Vagina (tissue), 2 donors: ENCODE data around the gene ZNF117.
"Not testable (repeated sequence)": the region's sequence is repeated elsewhere in the genome, so short reads cannot be mapped to it uniquely, and the experiment has no call there.

Experiments
- POLR2A ChIP-seq, 2 donors: fragments of 450-650 bp; IDR thresholded peaks; one replicate each; pipeline ENCODE4 v1.6.1; 2017; ENCODE audit warnings: antibody characterized with exemption in 2 of 2, mild to moderate bottlenecking in 2 of 2, moderate library complexity in 2 of 2
- TF ChIP-seq, protein P1 (sequence below), 3 experiments: fragments of 450-650 bp in 2 of 3; fragments of 200-600 bp in 1 of 3; sonication (generic) in 1 of 3; IDR thresholded peaks; one replicate each; pipeline ENCODE4 v1.5.1; 2017 to 2019; ENCODE audit warnings: antibody characterized with exemption in 3 of 3, mild to moderate bottlenecking in 2 of 3, moderate library complexity in 2 of 3

- TF ChIP-seq POLR2A (IDR thresholded peaks at IDR 0.05) = not testable (repeated sequence)
- TF ChIP-seq, protein P1, sequence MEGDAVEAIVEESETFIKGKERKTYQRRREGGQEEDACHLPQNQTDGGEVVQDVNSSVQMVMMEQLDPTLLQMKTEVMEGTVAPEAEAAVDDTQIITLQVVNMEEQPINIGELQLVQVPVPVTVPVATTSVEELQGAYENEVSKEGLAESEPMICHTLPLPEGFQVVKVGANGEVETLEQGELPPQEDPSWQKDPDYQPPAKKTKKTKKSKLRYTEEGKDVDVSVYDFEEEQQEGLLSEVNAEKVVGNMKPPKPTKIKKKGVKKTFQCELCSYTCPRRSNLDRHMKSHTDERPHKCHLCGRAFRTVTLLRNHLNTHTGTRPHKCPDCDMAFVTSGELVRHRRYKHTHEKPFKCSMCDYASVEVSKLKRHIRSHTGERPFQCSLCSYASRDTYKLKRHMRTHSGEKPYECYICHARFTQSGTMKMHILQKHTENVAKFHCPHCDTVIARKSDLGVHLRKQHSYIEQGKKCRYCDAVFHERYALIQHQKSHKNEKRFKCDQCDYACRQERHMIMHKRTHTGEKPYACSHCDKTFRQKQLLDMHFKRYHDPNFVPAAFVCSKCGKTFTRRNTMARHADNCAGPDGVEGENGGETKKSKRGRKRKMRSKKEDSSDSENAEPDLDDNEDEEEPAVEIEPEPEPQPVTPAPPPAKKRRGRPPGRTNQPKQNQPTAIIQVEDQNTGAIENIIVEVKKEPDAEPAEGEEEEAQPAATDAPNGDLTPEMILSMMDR (IDR thresholded peaks at IDR 0.05) = not testable (repeated sequence)
These were observed 19.0 kb upstream of the ZNF117 start for GRCh38 chr7:65009881-65010280.
